ENCODE results near the gene TFF1.

Gene TFF1

GRCh38 chr21:42379426-42380215 lies 13.3 kb upstream of the TFF1 start:
- no peak for TF ChIP-seq SIN3A (IDR thresholded peaks at IDR 0.05; ENCODE audit: borderline replicate concordance, insufficient read depth, low read length)
- no peak for TF ChIP-seq TAF1 (IDR thresholded peaks at IDR 0.05; ENCODE audit: borderline replicate concordance, insufficient read depth, low read length)
- TF ChIP-seq POLR2AphosphoS5 (IDR thresholded peaks at IDR 0.05; ENCODE audit: low read depth, low read length) = no peak
- no peak for TF ChIP-seq FOXP2 (optimal IDR thresholded peaks at IDR 0.05; ENCODE audit: borderline replicate concordance, extremely low read depth, extremely low read length, insufficient read depth)

- TF ChIP-seq FOXP2 (optimal IDR thresholded peaks at IDR 0.05; ENCODE audit: borderline replicate concordance, extremely low read depth, extremely low read length, insufficient read depth) (no peak), TAF1 (IDR thresholded peaks at IDR 0.05; ENCODE audit: borderline replicate concordance, insufficient read depth, low read length) (no peak), POLR2AphosphoS5 (IDR thresholded peaks at IDR 0.05; ENCODE audit: low read depth, low read length) (no peak), REST (IDR thresholded peaks at IDR 0.05; ENCODE audit: insufficient read depth in 1 of 2, low read depth in 2 of 2, low read length in 2 of 2) (no peak), SIN3A (IDR thresholded peaks at IDR 0.05; ENCODE audit: borderline replicate concordance, insufficient read depth, low read length) (no peak)
Observed at GRCh38 chr21:42378418-42378817, 12.1 kb upstream of the TFF1 start.

GRCh38 chr21:42377951-42378340 lies 11.6 kb upstream of the TFF1 start:
- TF ChIP-seq REST (IDR thresholded peaks at IDR 0.05; ENCODE audit: insufficient read depth in 1 of 2, low read depth in 2 of 2, low read length in 2 of 2) = no peak
- TF ChIP-seq FOXP2 (optimal IDR thresholded peaks at IDR 0.05; ENCODE audit: borderline replicate concordance, extremely low read depth, extremely low read length, insufficient read depth) = no peak
- TF ChIP-seq SIN3A (IDR thresholded peaks at IDR 0.05; ENCODE audit: borderline replicate concordance, insufficient read depth, low read length) = no peak
- TF ChIP-seq POLR2AphosphoS5 (IDR thresholded peaks at IDR 0.05; ENCODE audit: low read depth, low read length) = no peak
- TF ChIP-seq TAF1 (IDR thresholded peaks at IDR 0.05; ENCODE audit: borderline replicate concordance, insufficient read depth, low read length) = no peak

GRCh38 chr21:42377211-42377950 lies 11.0 kb upstream of the TFF1 start:
- no peak for TF ChIP-seq FOXP2 (optimal IDR thresholded peaks at IDR 0.05; ENCODE audit: borderline replicate concordance, extremely low read depth, extremely low read length, insufficient read depth)
- no peak for TF ChIP-seq POLR2AphosphoS5 (IDR thresholded peaks at IDR 0.05; ENCODE audit: low read depth, low read length)
- TF ChIP-seq REST (IDR thresholded peaks at IDR 0.05; ENCODE audit: insufficient read depth in 1 of 2, low read depth in 2 of 2, low read length in 2 of 2) = no peak
- TF ChIP-seq TAF1 (IDR thresholded peaks at IDR 0.05; ENCODE audit: borderline replicate concordance, insufficient read depth, low read length) = no peak
- TF ChIP-seq SIN3A (IDR thresholded peaks at IDR 0.05; ENCODE audit: borderline replicate concordance, insufficient read depth, low read length) = no peak

- no peak for TF ChIP-seq POLR2AphosphoS5 (IDR thresholded peaks at IDR 0.05; ENCODE audit: low read depth, low read length)
- TF ChIP-seq REST (IDR thresholded peaks at IDR 0.05; ENCODE audit: insufficient read depth in 1 of 2, low read depth in 2 of 2, low read length in 2 of 2) = no peak
- no peak for TF ChIP-seq FOXP2 (optimal IDR thresholded peaks at IDR 0.05; ENCODE audit: borderline replicate concordance, extremely low read depth, extremely low read length, insufficient read depth)
- no peak for TF ChIP-seq SIN3A (IDR thresholded peaks at IDR 0.05; ENCODE audit: borderline replicate concordance, insufficient read depth, low read length)
- no peak for TF ChIP-seq TAF1 (IDR thresholded peaks at IDR 0.05; ENCODE audit: borderline replicate concordance, insufficient read depth, low read length)
Observed at GRCh38 chr21:42376338-42376982, 10.1 kb upstream of the TFF1 start.
